Naive B cell (primary cell): ENCODE results near the gene POSTN. TPM values are rescaled to one million over a fixed set of nuclear protein-coding genes. Genes with fewer than 3 reads are reported as not detected.

Experiments
- ATAC-seq, 2 donors: fragments of 150-1000 bp; cut with Tn5 transposase; 2 replicates each; pipeline ENCODE4 v1.10.0; 2021; ENCODE audit warnings: low read depth in 2 of 2, mild to moderate bottlenecking in 2 of 2, moderate library complexity in 2 of 2
- DNase-seq: peaks from one replicate; pipeline ENCODE4 v3.0.0; 2022
- H3K27ac Mint-ChIP-seq, 6 donors: one replicate each; pipeline ENCODE4 v1.8.0; 2020 to 2022; ENCODE audit warnings: mild to moderate bottlenecking in 6 of 6, mixed read lengths in 6 of 6, moderate library complexity in 5 of 6, inconsistent platforms in 2 of 6
- H3K27me3 Mint-ChIP-seq, 3 donors: one replicate each; pipeline ENCODE4 v1.8.0; 2021 to 2022; ENCODE audit warnings: mixed read lengths in 3 of 3, mild to moderate bottlenecking in 1 of 3
- H3K36me3 Mint-ChIP-seq, 2 donors: one replicate each; pipeline ENCODE4 v1.8.0; 2020 to 2022; ENCODE audit warnings: mixed read lengths in 2 of 2, inconsistent platforms in 1 of 2, mild to moderate bottlenecking in 1 of 2
- H3K4me1 Mint-ChIP-seq, 3 donors: one replicate each; pipeline ENCODE4 v1.8.0; 2020 to 2022; ENCODE audit warnings: mixed read lengths in 3 of 3, inconsistent platforms in 1 of 3, mild to moderate bottlenecking in 1 of 3, moderate library complexity in 1 of 3
- H3K4me3 Mint-ChIP-seq, 8 donors: one replicate each; pipeline ENCODE4 v1.8.0; 2020 to 2022; ENCODE audit warnings: mild to moderate bottlenecking in 8 of 8, mixed read lengths in 8 of 8, moderate library complexity in 8 of 8, inconsistent platforms in 2 of 8
- H3K9me3 Mint-ChIP-seq, 7 donors: one replicate each; pipeline ENCODE4 v1.8.0; 2020 to 2022; ENCODE audit warnings: mixed read lengths in 7 of 7, mild to moderate bottlenecking in 5 of 7, inconsistent platforms in 2 of 7, moderate library complexity in 1 of 7
- polyA plus RNA-seq, 6 donors: library from polyadenylated mRNA; unstranded; fragments of 300-500 nt; fragmentation: Illumina TruSeq; gene quantifications; one replicate each; pipeline ENCODE4 v1.2.3, GENCODE V29; 2021; ENCODE audit warnings: low read depth in 6 of 6

POSTN gene
- polyA plus RNA-seq, 6 donors from 2014 or later = not detected

- Mint-ChIP-seq H3K36me3 (no peaks in the 10 kb centered on the region), H3K27me3 (no peaks in the 10 kb centered on the region), H3K27ac (no peak overlapping the region), H3K4me3 (no peak overlapping the region), H3K4me1 (no peaks in the 10 kb centered on the region), H3K9me3 (peaks cover 0 to 14% (median 5%) of the 10 kb centered on the region in 7 donors)
- ATAC-seq (no peak), DNase-seq (no peak)
These were observed 68.7 kb downstream of the POSTN start for GRCh38 chr13:37529751-37530385.

DNA sequence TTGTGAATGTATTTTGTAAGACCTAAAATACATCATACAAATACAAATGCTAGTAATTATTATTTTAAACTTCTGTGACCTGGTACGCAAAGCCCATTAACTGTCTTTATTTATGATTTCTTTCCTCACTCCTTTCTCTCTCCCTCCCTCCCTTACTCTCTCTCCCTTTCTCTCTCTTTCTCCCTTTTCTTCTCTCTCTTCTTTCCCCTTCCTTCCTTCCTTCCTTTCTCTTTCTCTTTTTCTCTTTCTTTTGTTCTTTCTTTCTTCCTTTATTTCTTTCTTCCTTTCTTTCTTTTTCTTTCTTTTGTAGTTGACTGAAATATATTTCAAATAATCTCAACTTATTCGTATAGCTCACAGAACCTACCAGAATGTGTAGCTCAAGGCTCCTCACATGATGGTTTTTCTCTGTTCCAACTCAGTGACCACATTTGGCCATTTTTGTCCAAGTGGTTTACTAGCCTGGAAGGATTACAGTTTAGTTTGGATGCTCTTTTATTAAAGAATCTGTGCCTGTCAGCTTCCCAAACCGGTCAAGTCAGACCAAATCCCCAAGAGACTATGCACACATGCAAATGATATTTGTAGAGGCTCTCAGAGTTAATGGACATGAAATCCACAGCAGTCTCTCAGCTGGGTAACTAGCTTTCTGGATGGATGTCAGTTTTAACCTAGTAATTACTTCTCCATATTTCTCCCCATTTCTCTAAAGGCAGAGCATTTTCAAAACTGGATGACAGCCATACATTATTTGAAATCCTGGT lies 71.7 kb downstream of the POSTN start:
- no peaks in the 10 kb centered on the region for H3K4me1 Mint-ChIP-seq
- no peak overlapping the region for H3K4me3 Mint-ChIP-seq
- no peaks in the 10 kb centered on the region for H3K36me3 Mint-ChIP-seq
- ATAC-seq = no peak
- no peaks in the 10 kb centered on the region for H3K27me3 Mint-ChIP-seq
- no peak overlapping the region for H3K27ac Mint-ChIP-seq
- peaks cover 0 to 14% (median 5%) of the 10 kb centered on the region in 7 donors for H3K9me3 Mint-ChIP-seq
- no peak for DNase-seq

- peaks cover 0 to 5% (median 0%) of the 10 kb centered on the region in 7 donors for H3K9me3 Mint-ChIP-seq
- no peaks in the 10 kb centered on the region for H3K4me1 Mint-ChIP-seq
- no peak for ATAC-seq
- H3K27me3 Mint-ChIP-seq = no peaks in the 10 kb centered on the region
- DNase-seq = no peak
- no peak overlapping the region for H3K27ac Mint-ChIP-seq
- H3K36me3 Mint-ChIP-seq = no peaks in the 10 kb centered on the region
- no peak overlapping the region for H3K4me3 Mint-ChIP-seq
These were observed 83.3 kb downstream of the POSTN start for GRCh38 chr13:37515226-37515625.
